GM10266 (cell line): ENCODE data around the gene TMSB15C.
"Not testable (repeated sequence)": the region's sequence is repeated elsewhere in the genome, so short reads cannot be mapped to it uniquely, and the experiment has no call there.

Experiments used
- DNase-seq: peaks from one replicate; pipeline ENCODE4 v3.0.0; 2012; ENCODE audit errors: extremely low spot score
- CTCF ChIP-seq: IDR thresholded peaks from 2 replicates; pipeline ENCODE4 v1.5.1; 2012; ENCODE audit warnings: mild to moderate bottlenecking, low read depth; ENCODE audit not compliant: control insufficient read depth, insufficient read depth; ENCODE audit errors: missing control alignments

Gene TMSB15C

DNA sequence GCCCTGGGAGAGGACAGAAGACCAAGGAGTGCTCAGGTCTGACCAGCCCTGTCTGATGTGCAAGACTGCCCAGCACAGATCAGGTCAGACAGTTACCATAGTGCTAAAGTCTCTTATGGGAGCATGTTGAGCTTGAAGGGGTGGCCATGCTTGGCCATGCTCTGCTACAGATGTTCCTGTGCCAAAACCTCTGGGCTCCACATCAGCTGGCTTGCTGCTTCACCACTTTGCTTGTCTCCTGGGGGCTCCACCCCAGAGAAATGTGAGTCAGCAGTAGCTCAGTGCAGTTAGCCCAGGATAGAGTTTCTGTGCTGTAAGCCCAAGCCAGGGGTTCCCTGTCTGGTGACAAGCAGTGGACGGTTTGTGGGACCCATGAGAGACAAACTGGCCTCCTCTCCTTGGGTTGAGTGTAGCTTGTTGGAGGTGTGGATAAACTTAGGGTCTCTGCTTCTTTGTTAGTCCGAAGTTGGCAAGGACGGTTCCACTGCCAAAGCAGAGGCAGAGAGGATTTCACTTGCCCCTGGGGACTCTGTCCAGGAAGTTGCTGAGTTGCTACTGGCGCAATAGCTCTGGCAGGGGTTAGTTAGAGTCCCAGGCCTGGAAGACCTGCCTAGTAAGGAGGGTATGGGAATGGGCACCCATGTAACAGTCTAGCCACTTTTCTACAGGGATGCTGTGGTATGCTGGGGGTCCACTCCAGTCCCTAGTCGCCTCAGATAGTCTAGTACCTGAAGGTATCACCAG is 8.7 kb upstream of the TMSB15C start:
- no peak for DNase-seq

GRCh38 chrX:104084063-104084462 is 8.0 kb upstream of the TMSB15C start:
- no peak for DNase-seq
- no peak for TF ChIP-seq CTCF

More for the DNA sequence above, 8.7 kb upstream of the TMSB15C start:
- no peak for TF ChIP-seq CTCF

DNA sequence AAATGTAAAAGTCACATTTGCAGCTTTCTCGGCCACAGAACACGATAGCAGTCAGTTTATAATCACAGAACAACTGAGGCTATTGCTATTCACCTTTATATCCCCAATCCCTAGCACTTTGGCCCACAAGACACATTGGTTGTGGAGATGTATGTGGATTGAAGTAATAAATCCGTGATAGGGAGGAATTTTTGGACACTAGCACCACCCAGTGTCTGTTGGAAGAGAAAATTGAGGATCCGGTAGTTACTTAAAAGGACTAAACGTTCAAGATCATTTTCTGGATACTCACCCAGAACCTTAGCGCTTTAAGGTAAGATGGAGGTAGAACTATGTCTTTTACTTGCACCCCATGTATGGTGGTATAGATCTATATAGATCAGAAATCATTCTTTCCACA is 1.8 kb upstream of the TMSB15C start:
- not testable (repeated sequence) for DNase-seq

DNA sequence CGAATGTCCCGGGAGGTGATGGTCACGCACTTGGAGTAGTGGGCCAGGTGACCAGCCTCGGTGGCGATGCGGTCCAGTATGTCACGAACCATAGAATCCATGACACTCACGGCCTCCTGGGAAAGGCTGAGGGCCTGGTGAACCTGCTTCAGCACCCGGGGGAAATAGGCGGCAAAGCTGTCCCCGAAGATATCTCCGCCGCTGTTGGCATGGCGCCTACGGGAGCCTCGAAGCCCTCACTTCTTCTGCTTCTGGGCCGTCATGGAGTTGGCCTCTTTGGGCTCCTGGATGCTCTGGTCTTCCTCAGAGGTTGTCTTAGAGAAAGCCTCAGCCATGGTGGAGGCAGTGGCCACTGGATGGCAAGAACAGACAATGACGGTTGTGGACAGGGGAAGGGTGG is 13.4 kb downstream of the TMSB15C start:
- DNase-seq = not testable (repeated sequence)

DNA sequence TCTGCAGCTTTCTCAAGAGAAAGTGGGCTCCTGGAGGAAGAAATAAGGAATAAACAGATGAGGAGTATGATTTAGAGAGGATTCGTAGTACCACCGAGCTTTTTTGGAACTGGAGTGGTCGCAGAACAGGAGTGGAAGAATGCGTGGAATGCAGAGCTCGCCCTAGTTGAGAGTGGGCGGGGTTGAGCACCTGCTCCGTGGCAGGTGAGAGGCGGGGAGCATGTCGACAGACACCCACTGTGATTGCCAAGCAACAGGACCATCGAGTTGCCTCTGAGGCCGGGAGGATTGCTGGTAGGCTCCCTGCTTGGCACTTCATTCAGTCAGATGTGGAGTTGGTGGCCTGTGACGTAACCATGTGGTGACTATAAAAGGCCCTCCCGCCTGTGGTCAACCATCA is 21.1 kb downstream of the TMSB15C start:
- not testable (repeated sequence) for DNase-seq

GRCh38 chrX:104047171-104047570 is 28.9 kb downstream of the TMSB15C start:
- TF ChIP-seq CTCF = no peak
- no peak for DNase-seq

GRCh38 chrX:104045642-104046041 is 30.4 kb downstream of the TMSB15C start:
- DNase-seq = no peak
- TF ChIP-seq CTCF = no peak

- no peak for DNase-seq
- TF ChIP-seq CTCF = no peak
Observed at GRCh38 chrX:104041003-104041402, 35.0 kb downstream of the TMSB15C start.

- DNase-seq = no peak
- no peak for TF ChIP-seq CTCF
Observed at GRCh38 chrX:104039689-104040505, 36.1 kb downstream of the TMSB15C start, which contains the start of gene H2BW2. H2BW2 (plus strand) TSS chrX:104039956; CDS start chrX:104039995, 39 bp downstream.
